ENCODE measurements around the gene THSD4. TPM values are rescaled to one million over a fixed set of nuclear protein-coding genes. Genes with fewer than 3 reads are reported as not detected.
"Not testable (repeated sequence)": the region's sequence is repeated elsewhere in the genome, so short reads cannot be mapped to it uniquely, and the experiment has no call there.

The THSD4 gene
- total RNA-seq, 6 experiments from 2014 or later: 5.2 to 21.8 (median 13.7) TPM

- intact Hi-C loops (cut with DNase I): no loop called here
- TF ChIP-seq CTCF (IDR thresholded peaks at IDR 0.05) (no peak), POLR2A (IDR thresholded peaks at IDR 0.05) (no peak)
- Histone ChIP-seq H3K27ac (no peak overlapping the region), H3K4me1 (no peaks in the 10 kb centered on the region), H3K4me3 (no peak overlapping the region), H3K36me3 (no peaks in the 10 kb centered on the region), H3K27me3 (no peaks in the 10 kb centered on the region), H3K9me3 (no peaks in the 10 kb centered on the region)
- DNase-seq (no peak), ATAC-seq (peak; percentile 18 to 56 (median 36))
- WGBS (ENCODE audit: insufficient coverage, low coverage, low lambda C conversion rate, missing lambda C conversion rate): 42% methylated on average over 4 of the region's 8 CpGs
Measured at GRCh38 chr15:71124937-71125790, 9.9 kb downstream of the THSD4 start.

GRCh38 chr15:71125831-71126450, 10.7 kb downstream of the THSD4 start:
- 73% methylated on average over 2 of the region's 14 CpGs for WGBS (ENCODE audit: insufficient coverage, low coverage, low lambda C conversion rate, missing lambda C conversion rate)
- intact Hi-C loops (cut with DNase I): no loop called here
- Histone ChIP-seq H3K36me3 (no peaks in the 10 kb centered on the region), H3K27ac (no peak overlapping the region), H3K4me1 (no peaks in the 10 kb centered on the region), H3K9me3 (no peaks in the 10 kb centered on the region), H3K4me3 (no peak overlapping the region), H3K27me3 (no peaks in the 10 kb centered on the region)
- ATAC-seq (peak in 3 of 4 donors; percentile 28 to 39 (median 33)), DNase-seq (no peak)
- TF ChIP-seq CTCF (IDR thresholded peaks at IDR 0.05) (peak in 3 of 4 donors; percentile 3 to 14 (median 9)), POLR2A (IDR thresholded peaks at IDR 0.05) (no peak)

- Histone ChIP-seq H3K4me1 (no peaks in the 10 kb centered on the region), H3K4me3 (no peak overlapping the region), H3K36me3 (no peaks in the 10 kb centered on the region), H3K27ac (no peak overlapping the region), H3K27me3 (no peaks in the 10 kb centered on the region), H3K9me3 (no peaks in the 10 kb centered on the region)
- ATAC-seq: no peak
- DNase-seq: no peak
- TF ChIP-seq POLR2A (IDR thresholded peaks at IDR 0.05) (no peak), CTCF (IDR thresholded peaks at IDR 0.05) (no peak)
- intact Hi-C loops (cut with DNase I): no loop called here
Measured at GRCh38 chr15:71127083-71127482, 11.8 kb downstream of the THSD4 start.

- H3K4me1 ChIP-seq; DNase-seq; H3K9me3 ChIP-seq; H3K4me3 ChIP-seq; H3K36me3 ChIP-seq; H3K27ac ChIP-seq; intact Hi-C loops (cut with DNase I); H3K27me3 ChIP-seq; ATAC-seq: not testable (repeated sequence)
- WGBS (ENCODE audit: insufficient coverage, low coverage, low lambda C conversion rate, missing lambda C conversion rate): 80% methylated on average over 6 of the region's 6 CpGs
Measured at GRCh38 chr15:71128159-71128558, 12.9 kb downstream of the THSD4 start.

GRCh38 chr15:71128939-71129562, 13.8 kb downstream of the THSD4 start:
- DNase-seq: no peak
- H3K9me3 ChIP-seq: no peaks in the 10 kb centered on the region
- no peaks in the 10 kb centered on the region for H3K4me1 ChIP-seq
- TF ChIP-seq CTCF (IDR thresholded peaks at IDR 0.05): no peak
- no peak for TF ChIP-seq POLR2A (IDR thresholded peaks at IDR 0.05)
- WGBS (ENCODE audit: insufficient coverage, low coverage, low lambda C conversion rate, missing lambda C conversion rate): 74% methylated on average over 5 of the region's 6 CpGs
- no peak overlapping the region for H3K27ac ChIP-seq
- no peaks in the 10 kb centered on the region for H3K27me3 ChIP-seq
- intact Hi-C loops (cut with DNase I): no loop called here
- peak in 1 of 4 donors; percentile 59 for ATAC-seq
- no peaks in the 10 kb centered on the region for H3K36me3 ChIP-seq
- no peak overlapping the region for H3K4me3 ChIP-seq
